ENCODE results near the gene WDTC1.

WDTC1 gene

GRCh38 chr1:27356277-27356618, 121.8 kb downstream of the WDTC1 start:
- no peak for DNase-seq (ENCODE audit: low read depth, low spot score)

DNA sequence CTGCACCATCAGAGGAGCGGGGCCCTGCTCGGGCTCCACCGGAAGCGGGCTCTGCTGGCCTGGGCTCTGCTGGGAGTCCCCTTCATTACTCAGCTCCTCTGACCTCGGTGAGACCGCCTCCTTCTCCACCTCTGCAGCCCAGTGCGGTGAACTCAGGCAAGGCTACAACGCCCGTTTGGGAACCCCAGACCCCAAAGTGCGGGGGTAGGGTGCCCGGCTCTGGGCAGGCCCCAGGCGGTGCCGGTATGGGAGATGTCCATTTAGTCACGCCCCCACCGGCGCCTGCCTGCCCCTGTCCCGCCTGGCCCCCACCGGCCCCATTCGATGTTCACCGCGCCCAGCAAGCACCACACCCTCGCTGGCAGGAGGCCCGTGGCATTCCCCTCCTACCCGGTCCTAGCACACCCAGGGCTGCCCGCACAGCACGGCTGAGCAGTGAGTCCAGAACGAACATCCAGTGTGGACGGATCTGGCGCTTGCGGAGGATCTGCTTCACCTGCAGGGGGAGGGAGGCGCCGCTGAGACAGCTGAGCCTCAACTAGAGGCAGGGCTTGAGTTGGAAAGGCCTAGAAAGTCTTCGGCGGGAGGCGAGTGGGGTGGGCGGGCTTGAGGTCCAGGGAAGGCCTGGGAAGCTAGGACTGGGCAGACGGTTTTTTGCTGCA, 122.3 kb downstream of the WDTC1 start:
- no peak for DNase-seq (ENCODE audit: low read depth, low spot score)

GRCh38 chr1:27357281-27358037, 123.0 kb downstream of the WDTC1 start:
- no peak for DNase-seq (ENCODE audit: low read depth, low spot score)

Measured in smooth muscle cell of the brain vasculature (primary cell).